Fibroblast of villous mesenchyme (primary cell): ENCODE data around the gene ALOX15B. TPM values are rescaled to one million over a fixed set of nuclear protein-coding genes. Genes with fewer than 3 reads are reported as not detected.

Experiments used
- DNase-seq: peaks from one replicate; pipeline ENCODE4 v3.0.0-alpha.2; 2010; ENCODE audit warnings: low read depth
- H3K4me3 ChIP-seq: 2 replicates; pipeline ENCODE4 v1.5.1; 2011; ENCODE audit warnings: low read depth, mild to moderate bottlenecking, low read length
- total RNA-seq: library from RNA; depleted of rRNA; stranded (reverse); fragments of >200 nt; gene quantifications from 2 replicates; pipeline ENCODE4 v1.2.3, GENCODE V29; 2012
- TF ChIP-seq, protein P1 (sequence below): IDR thresholded peaks from 2 replicates; pipeline ENCODE4 v1.5.1; 2012; ENCODE audit warnings: low read depth, mild to moderate bottlenecking, low read length; ENCODE audit not compliant: insufficient read depth

The ALOX15B gene
- total RNA-seq, 1 donor: not detected

DNA sequence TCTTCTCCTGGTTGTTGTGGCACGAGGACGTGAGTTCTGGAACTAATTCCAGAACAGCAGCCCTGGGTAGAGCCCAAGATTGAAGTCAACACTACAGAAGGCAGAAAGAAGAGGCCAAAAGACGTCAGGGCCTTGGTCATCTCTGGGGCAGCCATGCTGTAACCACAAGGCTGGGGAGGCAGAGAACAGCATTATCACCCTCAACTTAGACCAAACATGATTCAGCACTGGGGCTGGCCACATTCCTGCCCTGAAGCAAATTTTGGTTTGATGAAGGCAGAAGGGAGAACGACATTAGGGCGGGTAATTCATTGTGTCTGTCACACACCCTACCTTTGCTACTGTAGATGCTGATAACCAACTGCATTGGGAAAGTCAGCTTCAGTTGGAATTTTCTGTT lies 9.7 kb upstream of the ALOX15B start:
- TF ChIP-seq, protein P1, sequence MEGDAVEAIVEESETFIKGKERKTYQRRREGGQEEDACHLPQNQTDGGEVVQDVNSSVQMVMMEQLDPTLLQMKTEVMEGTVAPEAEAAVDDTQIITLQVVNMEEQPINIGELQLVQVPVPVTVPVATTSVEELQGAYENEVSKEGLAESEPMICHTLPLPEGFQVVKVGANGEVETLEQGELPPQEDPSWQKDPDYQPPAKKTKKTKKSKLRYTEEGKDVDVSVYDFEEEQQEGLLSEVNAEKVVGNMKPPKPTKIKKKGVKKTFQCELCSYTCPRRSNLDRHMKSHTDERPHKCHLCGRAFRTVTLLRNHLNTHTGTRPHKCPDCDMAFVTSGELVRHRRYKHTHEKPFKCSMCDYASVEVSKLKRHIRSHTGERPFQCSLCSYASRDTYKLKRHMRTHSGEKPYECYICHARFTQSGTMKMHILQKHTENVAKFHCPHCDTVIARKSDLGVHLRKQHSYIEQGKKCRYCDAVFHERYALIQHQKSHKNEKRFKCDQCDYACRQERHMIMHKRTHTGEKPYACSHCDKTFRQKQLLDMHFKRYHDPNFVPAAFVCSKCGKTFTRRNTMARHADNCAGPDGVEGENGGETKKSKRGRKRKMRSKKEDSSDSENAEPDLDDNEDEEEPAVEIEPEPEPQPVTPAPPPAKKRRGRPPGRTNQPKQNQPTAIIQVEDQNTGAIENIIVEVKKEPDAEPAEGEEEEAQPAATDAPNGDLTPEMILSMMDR: no peak

DNA sequence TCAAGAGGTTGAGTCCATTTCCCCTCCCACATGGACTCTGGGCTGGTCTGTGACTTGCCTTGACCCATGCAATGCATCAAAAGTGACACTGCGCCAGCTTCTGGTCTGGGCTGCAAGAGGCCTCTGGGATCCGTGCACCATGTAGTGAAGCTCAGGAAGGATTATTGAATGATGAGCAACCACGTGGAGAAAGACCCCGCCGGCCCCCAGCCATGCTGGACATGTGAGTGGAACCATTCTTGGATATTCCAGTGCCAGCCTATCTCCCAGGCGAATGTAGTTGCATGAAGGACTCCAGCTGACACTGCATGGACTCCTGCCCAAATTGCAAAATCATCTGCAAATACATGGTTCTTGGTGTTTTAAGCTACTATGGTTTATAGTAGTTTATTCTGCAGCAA lies 7.6 kb upstream of the ALOX15B start:
- no peak overlapping the region for H3K4me3 ChIP-seq
- DNase-seq: peak; percentile 41
- TF ChIP-seq, protein P1: no peak

More for the DNA sequence above, 9.7 kb upstream of the ALOX15B start:
- DNase-seq: no peak
- no peak overlapping the region for H3K4me3 ChIP-seq

DNA sequence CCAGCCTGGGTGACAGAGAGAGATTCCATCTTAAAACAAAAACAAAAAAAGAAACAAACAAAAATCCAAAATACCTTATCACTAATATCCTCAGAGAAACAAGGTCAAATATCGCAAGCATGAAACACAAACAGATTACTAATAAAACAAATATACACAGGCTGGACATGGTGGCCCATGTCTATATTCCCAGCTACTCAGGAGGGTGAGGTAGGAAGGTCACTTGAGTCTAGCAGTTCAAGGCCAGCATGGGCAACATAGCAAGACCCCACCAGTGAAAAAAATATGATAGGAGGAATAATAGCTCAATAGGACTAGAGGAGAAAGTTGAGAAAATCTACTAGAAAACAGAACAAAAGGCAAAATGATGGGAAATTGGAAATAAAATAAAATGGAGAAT lies 6.9 kb upstream of the ALOX15B start:
- TF ChIP-seq, protein P1: no peak
- no peak overlapping the region for H3K4me3 ChIP-seq
- no peak for DNase-seq

DNA sequence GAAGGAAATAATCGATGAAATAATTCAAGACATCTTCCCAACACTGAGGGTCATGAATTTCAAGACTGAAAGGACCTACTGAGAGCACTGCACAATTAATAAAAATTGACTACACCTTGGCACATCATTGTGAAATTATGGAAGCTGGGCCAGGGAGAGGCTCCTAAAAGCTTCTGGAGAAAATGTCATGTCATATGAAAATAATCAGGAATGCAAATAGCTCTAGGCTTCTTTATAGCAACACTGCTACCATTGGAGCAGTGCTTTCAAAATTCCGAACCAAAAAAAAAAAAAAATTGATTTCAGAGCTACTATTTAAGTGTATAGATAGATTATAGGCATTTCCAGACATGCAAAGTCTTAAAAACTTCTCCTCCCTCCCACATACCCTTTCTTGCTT lies 6.4 kb upstream of the ALOX15B start:
- DNase-seq: no peak
- TF ChIP-seq, protein P1: no peak
- no peak overlapping the region for H3K4me3 ChIP-seq

DNA sequence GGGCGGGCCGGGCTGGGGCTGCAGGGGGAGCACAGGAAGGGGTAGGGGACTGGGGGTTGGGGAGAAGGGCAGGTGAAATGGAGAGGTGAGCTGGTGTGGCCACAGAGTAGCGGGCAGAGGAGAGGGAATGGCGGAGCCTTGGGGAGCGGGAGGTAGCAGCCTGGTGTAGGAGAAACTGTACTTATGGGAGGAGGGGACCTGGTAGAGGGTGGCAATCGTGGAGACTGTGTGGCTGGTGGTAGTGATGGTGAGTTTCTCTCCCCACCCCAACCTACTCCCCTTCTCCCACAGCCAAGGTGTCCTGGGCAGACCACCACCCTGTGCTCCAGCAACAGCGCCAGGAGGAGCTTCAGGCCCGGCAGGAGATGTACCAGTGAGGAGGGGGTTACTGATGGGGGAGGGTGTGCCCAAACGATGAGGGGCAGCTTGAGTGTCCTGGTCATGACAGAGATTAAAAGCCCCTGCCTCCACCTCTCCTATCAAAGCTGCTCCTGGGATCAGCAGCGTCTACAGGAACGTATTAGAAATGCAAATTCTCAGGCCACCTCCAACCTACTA lies 831 bp downstream of the ALOX15B start:
- TF ChIP-seq, protein P1: no peak
- no peak for DNase-seq
- no peak overlapping the region for H3K4me3 ChIP-seq

DNA sequence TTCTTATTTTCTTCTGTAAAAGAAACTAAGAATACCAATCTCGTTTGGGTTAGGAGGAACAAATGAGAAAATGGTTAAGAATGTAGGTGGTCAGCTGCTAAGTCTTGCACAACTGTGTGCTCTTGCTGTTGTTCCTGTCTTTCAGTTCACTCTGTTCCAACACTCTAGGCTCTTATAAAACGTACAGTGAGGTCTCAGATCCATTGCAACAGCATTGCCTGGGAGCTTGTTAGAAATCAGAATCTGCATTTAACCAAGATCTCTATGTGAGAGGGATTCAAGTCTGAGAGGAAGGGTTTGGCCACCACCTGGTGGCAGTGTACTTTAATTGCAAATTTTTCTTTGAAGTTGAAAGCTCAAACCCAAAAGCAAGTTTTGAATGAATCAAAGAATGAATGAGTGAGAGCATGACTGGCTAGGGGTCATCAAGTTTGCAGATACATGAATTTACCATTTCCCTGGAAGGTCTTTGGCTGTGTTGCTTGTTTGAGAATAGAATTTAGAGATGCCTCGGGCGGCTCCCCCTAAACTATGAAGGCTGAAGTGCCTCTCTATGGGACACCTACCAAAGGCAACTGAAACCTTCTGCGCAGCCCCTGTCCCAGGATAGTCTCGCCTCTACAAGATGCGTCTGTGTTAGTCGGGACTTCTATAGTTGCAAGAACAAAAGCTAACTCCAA lies 2.5 kb downstream of the ALOX15B start:
- H3K4me3 ChIP-seq: no peak overlapping the region
- DNase-seq: peak; percentile 91
- TF ChIP-seq, protein P1: peak; percentile 61

DNA sequence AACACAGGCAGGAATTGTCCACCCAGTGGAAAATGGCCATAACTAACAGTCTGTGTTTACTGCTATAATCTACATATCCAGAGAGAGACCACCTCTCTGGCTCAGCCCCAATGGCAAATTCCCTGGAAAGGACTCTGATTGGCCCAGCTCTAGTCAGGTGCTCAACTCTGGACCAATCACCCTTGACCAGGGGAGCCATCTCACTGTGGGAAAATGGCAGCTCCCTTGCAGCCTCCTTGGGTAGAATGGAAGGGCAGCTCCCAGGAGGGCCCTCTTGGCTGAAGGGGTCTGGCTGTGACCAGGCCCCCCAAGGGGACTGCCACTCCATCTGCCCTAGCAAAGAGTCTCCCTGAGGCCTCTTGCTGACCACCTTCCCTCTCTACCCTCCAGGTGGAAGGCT lies 3.1 kb downstream of the ALOX15B start:
- TF ChIP-seq, protein P1: no peak
- no peak overlapping the region for H3K4me3 ChIP-seq
- no peak for DNase-seq
